Fibroblast of skin of back (primary cell): ENCODE measurements around the gene CDH13.

Source experiments
- DNase-seq: peaks from one replicate; pipeline ENCODE4 v3.0.0-alpha.2; 2013

CDH13 gene

DNA sequence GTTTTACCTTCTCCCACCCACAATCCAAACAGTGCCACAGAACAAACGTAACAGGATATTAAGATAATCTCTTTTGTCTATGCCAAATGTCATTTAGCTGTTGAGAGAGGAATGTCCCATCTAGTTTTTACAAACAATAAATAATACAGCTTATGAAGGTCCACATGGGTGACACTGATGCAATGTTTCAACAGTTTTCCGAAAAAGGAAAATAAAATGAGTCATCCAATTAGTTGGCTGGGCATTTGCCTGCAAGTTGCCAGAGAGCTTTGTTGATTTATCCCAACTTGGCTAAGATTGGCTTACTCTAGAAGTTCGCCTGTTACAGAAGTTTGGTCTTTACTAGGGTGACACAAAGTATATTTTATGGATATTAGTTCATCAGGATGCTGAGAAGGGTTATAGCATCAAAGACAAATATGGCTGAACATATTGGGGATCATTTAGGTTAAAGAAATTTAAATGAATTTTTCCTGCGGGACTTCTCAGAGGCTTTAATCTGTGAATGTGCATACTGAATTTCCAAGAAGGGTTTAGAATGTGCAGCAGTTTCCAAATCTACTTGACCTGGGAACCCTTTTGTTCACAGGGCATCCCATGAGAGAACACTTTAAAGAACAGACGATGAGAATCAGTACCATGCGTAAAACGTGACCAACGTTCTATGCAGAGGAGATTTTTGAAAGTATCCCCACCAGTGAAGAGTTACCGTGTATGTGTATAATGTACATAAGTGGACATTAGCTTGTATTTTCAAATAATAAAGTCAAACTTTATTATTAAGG, 73.1 kb downstream of the CDH13 start:
- DNase-seq: peak; percentile 92

- peak; percentile 88 for DNase-seq
Observed at GRCh38 chr16:82700541-82701235, 73.9 kb downstream of the CDH13 start.

GRCh38 chr16:82701442-82701955, 74.7 kb downstream of the CDH13 start:
- peak; percentile 61 for DNase-seq

- no peak for DNase-seq
Observed at GRCh38 chr16:82703161-82703560, 76.4 kb downstream of the CDH13 start.

DNA sequence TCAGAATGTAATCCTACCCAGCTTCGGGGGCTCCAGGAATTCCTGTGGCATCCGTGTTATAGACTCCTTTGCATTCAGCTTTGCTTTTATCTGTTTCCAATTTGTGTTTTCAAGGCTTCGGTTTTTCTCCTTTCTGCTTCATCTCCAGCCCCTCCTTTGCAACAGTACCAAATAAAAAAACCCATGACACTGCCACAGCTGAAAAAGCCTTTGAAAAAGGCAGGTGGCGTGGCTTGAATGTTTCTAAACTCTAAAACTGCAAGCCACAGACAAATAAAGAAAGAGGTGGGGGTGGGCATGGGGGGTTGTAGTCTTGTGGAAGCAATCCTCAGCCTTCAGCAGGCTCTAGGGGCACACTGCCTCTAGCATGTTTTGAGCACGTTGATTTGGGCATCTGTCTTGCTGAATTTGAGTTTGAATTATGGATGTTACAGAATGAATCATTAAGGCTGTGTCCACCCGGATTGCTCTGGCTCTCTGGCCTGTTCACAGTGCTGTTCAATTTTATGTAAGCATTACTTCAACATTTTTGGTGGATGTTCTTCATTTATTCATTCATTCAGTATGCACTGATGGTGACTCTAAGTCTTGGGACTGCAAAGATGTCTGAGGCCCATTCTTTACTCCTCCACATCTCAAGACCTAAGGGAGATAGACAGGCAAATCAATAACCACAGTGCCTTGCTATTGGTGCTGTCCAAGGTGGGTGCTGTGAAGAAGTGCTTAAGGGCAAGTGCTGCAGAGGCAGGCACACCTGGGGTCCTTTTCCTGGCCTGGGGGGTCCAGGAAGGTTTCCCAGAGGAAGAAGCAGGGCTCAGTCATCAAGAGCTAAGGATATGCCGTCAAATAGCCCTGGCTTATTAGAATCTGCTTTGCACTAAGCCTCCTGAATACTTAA, 77.4 kb downstream of the CDH13 start:
- no peak for DNase-seq

DNA sequence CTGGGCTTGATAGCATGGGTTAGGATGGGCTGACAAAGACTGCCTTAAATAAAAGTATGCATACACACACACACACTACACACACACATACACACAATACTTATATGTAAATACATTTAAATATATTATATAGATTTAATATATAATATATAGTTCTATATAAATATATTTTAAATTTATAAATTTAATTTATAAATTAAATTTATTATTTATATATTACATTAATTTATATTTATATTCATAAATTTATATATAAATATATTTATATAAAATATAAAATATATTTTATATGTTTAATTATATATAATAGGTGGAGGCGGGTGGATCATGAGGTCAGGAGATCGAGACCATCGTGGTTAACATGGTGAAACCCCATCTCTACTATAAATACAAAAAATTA, 83.2 kb downstream of the CDH13 start:
- no peak for DNase-seq

DNA sequence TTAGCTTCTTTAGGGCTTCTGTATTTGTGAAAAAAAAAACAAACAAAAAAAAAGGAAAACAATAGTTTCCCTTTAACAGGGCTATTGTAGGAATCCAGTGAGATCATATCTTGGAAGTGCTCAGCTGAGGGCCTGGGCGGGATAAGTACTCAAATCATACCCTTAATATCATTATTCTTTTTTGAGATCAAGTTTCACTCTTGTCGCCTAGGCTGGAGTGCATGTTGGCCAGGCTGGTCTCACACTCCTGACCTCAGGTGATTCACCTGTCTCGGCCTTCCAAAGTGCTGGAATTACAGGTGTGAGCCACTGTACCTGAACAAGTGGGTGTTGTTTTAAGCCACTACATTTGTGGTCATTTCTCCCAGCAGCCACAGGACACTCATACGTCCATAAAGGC, 87.0 kb downstream of the CDH13 start:
- no peak for DNase-seq

DNA sequence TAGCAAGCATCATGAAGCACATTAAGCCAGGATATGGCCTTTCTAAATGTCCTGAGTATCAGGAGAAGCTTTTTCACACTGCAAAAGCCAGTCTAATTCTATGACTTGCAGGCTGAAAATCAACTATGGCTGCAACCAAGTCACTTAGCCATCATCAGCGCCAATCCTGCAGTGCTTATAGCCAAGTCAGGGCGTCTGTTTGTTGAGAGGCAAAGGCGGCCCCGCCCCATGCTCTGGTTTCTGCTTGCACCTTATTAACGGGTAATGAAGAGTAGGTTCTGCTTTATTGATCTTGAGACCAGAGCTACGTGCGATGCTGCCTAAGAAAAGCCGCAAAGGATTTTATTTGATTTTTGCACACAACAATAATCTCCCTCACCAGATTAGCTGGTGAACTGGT, 88.4 kb downstream of the CDH13 start:
- no peak for DNase-seq

GRCh38 chr16:82715833-82716232, 89.1 kb downstream of the CDH13 start:
- no peak for DNase-seq

GRCh38 chr16:82716361-82716855, 89.6 kb downstream of the CDH13 start:
- DNase-seq: no peak

DNA sequence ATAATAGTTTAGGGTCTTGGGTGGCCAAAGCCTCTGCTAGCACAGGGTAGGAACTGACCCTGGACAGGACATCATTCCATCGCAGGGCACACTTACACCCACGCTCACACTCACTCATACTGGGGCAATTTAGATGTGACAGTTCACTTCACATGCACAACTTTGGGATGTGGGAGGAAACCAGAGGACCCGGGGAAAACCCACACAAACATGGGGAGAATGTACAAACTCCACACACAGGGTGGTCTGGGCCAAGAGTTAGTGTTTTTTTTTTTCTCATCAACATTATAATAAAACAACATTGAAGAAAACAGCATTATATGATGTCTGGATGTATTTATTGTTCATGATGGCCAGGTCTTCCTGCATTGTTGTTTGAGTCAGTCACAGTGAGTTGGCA, 93.6 kb downstream of the CDH13 start:
- DNase-seq: no peak

DNA sequence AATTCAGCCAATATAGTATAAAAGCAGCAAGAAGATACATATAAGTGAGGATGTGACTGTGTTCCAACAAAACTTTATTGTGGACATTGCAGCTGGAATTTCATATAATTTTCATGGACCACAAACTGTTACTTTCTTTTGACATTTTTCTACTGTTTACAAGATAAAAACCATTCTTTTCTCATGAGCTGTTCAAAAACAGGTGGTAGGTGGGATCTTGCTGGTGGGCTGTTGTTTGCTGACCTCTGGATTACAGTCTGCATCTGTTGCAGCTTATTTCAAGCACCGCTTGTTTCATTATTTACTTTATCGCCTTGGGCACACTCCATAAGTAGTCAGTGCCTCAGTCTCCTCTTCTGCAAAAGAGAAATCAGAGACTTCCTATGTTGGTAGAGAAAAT, 99.5 kb downstream of the CDH13 start:
- DNase-seq: no peak

- no peak for DNase-seq
Observed at GRCh38 chr16:82728901-82729300, 102.1 kb downstream of the CDH13 start.

- DNase-seq: no peak
Observed at GRCh38 chr16:82730901-82731300, 104.1 kb downstream of the CDH13 start.

- DNase-seq: no peak
Observed at GRCh38 chr16:82732461-82732860, 105.7 kb downstream of the CDH13 start.

DNA sequence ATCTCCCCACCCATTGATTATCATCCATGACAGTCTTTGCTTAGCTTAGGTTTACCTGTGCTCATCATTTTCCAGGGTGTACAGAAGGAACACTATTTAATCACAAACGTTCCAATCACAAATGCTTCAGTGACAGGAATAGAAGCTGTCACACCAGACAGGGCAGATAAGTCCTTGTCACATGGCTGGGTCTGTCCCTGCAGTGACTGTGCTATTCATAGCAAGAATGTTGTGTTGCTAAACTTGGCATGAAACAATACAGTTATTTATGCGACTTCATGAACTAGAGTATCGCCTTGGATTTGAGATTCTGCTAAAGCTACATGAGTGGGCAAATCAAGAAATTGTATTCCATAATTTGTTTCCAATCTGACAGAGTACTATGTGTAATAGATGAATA, 108.4 kb downstream of the CDH13 start:
- DNase-seq: no peak

GRCh38 chr16:82735673-82736091, 108.9 kb downstream of the CDH13 start:
- DNase-seq: peak; percentile 35

GRCh38 chr16:82736224-82736623, 109.5 kb downstream of the CDH13 start:
- DNase-seq: no peak

- no peak for DNase-seq
Observed at GRCh38 chr16:82738699-82739098, 111.9 kb downstream of the CDH13 start.

DNA sequence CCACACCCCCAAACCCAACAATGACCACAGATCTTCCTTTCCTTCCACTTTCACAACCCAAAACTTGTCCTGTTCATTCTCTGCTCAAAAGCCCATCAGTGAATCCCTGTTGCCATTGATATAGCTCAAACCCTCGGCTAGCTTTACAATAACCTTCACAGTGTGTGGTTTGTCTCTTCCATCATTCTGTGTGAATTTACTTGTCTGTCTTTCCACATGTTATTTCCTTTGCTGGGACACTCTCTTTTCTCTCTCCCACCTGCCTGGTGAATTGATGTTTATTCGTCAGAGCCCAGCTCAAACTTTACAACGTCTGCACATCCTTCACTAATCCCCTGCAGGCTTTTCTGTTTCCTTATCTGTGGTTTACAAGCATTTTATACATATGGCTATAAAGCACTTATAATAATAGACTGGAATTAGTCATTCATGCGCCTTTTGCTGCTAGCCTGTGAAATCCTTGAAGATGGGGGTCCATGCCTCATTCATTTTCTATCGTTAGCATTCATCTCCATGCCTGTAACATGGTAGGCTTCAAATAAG, 114.4 kb downstream of the CDH13 start:
- peak; percentile 78 for DNase-seq

DNA sequence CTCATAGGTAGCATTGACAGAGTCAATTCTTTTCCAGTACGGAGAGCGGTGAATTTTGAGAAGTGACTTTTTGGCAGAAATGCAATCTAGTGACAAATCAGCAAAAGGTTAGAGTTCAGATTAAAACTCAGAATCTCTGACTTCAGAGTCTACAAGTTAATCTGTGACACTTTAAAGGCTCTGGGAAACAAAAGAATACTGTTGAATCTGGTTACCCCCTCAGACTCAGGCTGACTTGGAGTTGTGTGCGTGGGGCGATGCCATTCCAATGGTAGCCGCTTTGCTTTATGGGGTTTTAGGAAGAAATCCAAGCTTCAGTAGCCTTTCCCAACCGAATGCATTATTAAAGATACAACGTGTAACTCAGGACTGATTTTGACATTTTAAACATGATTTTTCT, 118.2 kb downstream of the CDH13 start:
- no peak for DNase-seq

GRCh38 chr16:82748026-82748425, 121.3 kb downstream of the CDH13 start:
- DNase-seq: peak; percentile 63
